Neuronal stem cell (in vitro differentiated cells): Measurements from ENCODE around the gene FOXP2.

Experiments
- DNase-seq: peaks from one replicate; pipeline ENCODE4 v3.0.0-alpha.2; 2013; ENCODE audit warnings: low spot score
- H2AFZ ChIP-seq: one replicate; pipeline ENCODE4 v1.6.1; 2013; ENCODE audit warnings: mild to moderate bottlenecking, low read length, inconsistent platforms
- H2AK5ac ChIP-seq: 2 replicates; pipeline ENCODE4 v1.6.1; 2013; ENCODE audit warnings: low read depth, mild to moderate bottlenecking, inconsistent platforms, low read length, moderate library complexity, mixed read lengths
- H2BK120ac ChIP-seq: 2 replicates; pipeline ENCODE4 v1.6.1; 2013; ENCODE audit warnings: low read depth, mild to moderate bottlenecking, inconsistent platforms, low read length, moderate library complexity, mixed read lengths
- H2BK12ac ChIP-seq: one replicate; pipeline ENCODE4 v1.6.1; 2013; ENCODE audit warnings: low read length, inconsistent platforms
- H2BK15ac ChIP-seq: 2 replicates; pipeline ENCODE4 v1.6.1; 2013; ENCODE audit warnings: mild to moderate bottlenecking, low read length, inconsistent platforms, mixed read lengths
- H2BK5ac ChIP-seq: one replicate; pipeline ENCODE4 v1.6.1; 2013; ENCODE audit warnings: inconsistent platforms, mild to moderate bottlenecking, low read length, moderate library complexity
- H3K14ac ChIP-seq: one replicate; pipeline ENCODE4 v1.6.1; 2013; ENCODE audit warnings: low read length, inconsistent platforms
- H3K18ac ChIP-seq: 2 replicates; pipeline ENCODE4 v1.6.1; 2013; ENCODE audit warnings: low read length, inconsistent platforms
- H3K23ac ChIP-seq: 2 replicates; pipeline ENCODE4 v1.6.1; 2013; ENCODE audit warnings: low read depth, mild to moderate bottlenecking, mixed read lengths, low read length, inconsistent platforms; ENCODE audit not compliant: poor library complexity
- H3K27ac ChIP-seq: replicated peaks from 3 replicates; pipeline ENCODE4 v1.5.1; 2013; ENCODE audit warnings: low read length, inconsistent platforms
- H3K27me3 ChIP-seq, 3 experiments: 2 replicates each; pipeline ENCODE4 v1.6.1; 2013; ENCODE audit warnings: low read length in 3 of 3, mild to moderate bottlenecking in 2 of 3, inconsistent platforms in 1 of 3, low read depth in 1 of 3, mixed read lengths in 1 of 3, moderate library complexity in 1 of 3; ENCODE audit not compliant: control insufficient read depth in 3 of 3, insufficient read depth in 3 of 3
- H3K36me3 ChIP-seq, 2 donors: replicated peaks in 1 of 2; 2 replicates each; pipeline ENCODE4 v1.6.1; 2013; ENCODE audit warnings: low read length in 2 of 2; ENCODE audit not compliant: control insufficient read depth in 2 of 2, insufficient read depth in 2 of 2
- H3K4ac ChIP-seq: 2 replicates; pipeline ENCODE4 v1.6.1; 2013; ENCODE audit warnings: inconsistent platforms, mild to moderate bottlenecking, low read length, moderate library complexity
- H3K4me1 ChIP-seq, 2 donors: 1 replicate in 1 of 2; 2 replicates in 1 of 2; pipeline ENCODE4 v1.6.1; 2013; ENCODE audit warnings: low read length in 2 of 2, low read depth in 1 of 2; ENCODE audit not compliant: control insufficient read depth in 2 of 2, insufficient read depth in 1 of 2
- H3K4me2 ChIP-seq: one replicate; pipeline ENCODE4 v1.6.1; 2013; ENCODE audit warnings: mild to moderate bottlenecking, low read length, inconsistent platforms; ENCODE audit not compliant: insufficient read depth, poor library complexity, severe bottlenecking
- H3K4me3 ChIP-seq, 2 donors: 2 replicates each; pipeline ENCODE4 v1.5.1; 2013; ENCODE audit warnings: low read length in 2 of 2, mild to moderate bottlenecking in 2 of 2, inconsistent platforms in 1 of 2, moderate library complexity in 1 of 2
- H3K79me1 ChIP-seq: one replicate; pipeline ENCODE4 v1.6.1; 2013; ENCODE audit warnings: low read depth, mild to moderate bottlenecking, inconsistent platforms, low read length, moderate library complexity
- H3K9ac ChIP-seq: one replicate; pipeline ENCODE4 v1.6.1; 2013; ENCODE audit warnings: mild to moderate bottlenecking, low read depth, low read length, inconsistent platforms; ENCODE audit not compliant: poor library complexity
- H3K9me3 ChIP-seq, 2 donors: replicated peaks in 1 of 2; 2 replicates each; pipeline versions ENCODE3 to v1.6.1; 2013; ENCODE audit warnings: low read length in 2 of 2, mild to moderate bottlenecking in 2 of 2, inconsistent platforms in 1 of 2, low read depth in 1 of 2, mixed read lengths in 1 of 2, moderate library complexity in 1 of 2; ENCODE audit not compliant: control insufficient read depth in 2 of 2, insufficient read depth in 1 of 2
- H4K8ac ChIP-seq: one replicate; pipeline ENCODE4 v1.6.1; 2013; ENCODE audit warnings: low read depth, mild to moderate bottlenecking, inconsistent platforms, low read length, moderate library complexity
- H4K91ac ChIP-seq: one replicate; pipeline ENCODE4 v1.6.1; 2013; ENCODE audit warnings: low read length, low read depth, mild to moderate bottlenecking, inconsistent platforms; ENCODE audit not compliant: poor library complexity
- WGBS, 2 donors: extraction: QIAGEN DNeasy Blood & Tissue Kit; methylation state at CpG; one replicate each; pipeline ENCODE4 v1.1.7; 2013; ENCODE audit warnings: missing lambda C conversion rate in 2 of 2, mixed read lengths in 1 of 2; ENCODE audit not compliant: insufficient read length in 2 of 2, insufficient replicate concordance in 1 of 2; ENCODE audit errors: extremely low coverage in 2 of 2; 5-methylcytosine and 5-hydroxymethylcytosine counted together

The FOXP2 gene

GRCh38 chr7:114660126-114660486 lies 245.5 kb downstream of the FOXP2 start:
- no peak overlapping the region for H2BK5ac ChIP-seq

GRCh38 chr7:114660753-114661152 lies 246.1 kb downstream of the FOXP2 start:
- Histone ChIP-seq H3K79me1 (no peaks in the 10 kb centered on the region), H3K36me3 (peaks cover 0 to 12% of the 10 kb centered on the region in 2 donors), H3K27ac (no peak overlapping the region), H2AK5ac (no peak overlapping the region), H4K8ac (no peak overlapping the region), H2BK12ac (no peak overlapping the region), H3K4me3 (no peak overlapping the region), H3K27me3 (no peaks in the 10 kb centered on the region), H3K4ac (no peak overlapping the region), H3K23ac (no peak overlapping the region), H3K18ac (no peak overlapping the region), H2BK15ac (no peak overlapping the region), H2AFZ (no peak overlapping the region), H3K4me2 (no peak overlapping the region), H2BK120ac (no peak overlapping the region), H2BK5ac (no peak overlapping the region), H3K4me1 (peaks cover 0 to 15% of the 10 kb centered on the region in 2 donors), H3K14ac (no peak overlapping the region), H4K91ac (no peak overlapping the region), H3K9me3 (no peaks in the 10 kb centered on the region), H3K9ac (no peak overlapping the region)
- DNase-seq = no peak
- no CpG with 5 or more reads among the region's 2 CpGs for WGBS, 2 donors

More at GRCh38 chr7:114660126-114660486, 245.5 kb downstream of the FOXP2 start:
- H4K91ac ChIP-seq = no peak overlapping the region
- no peaks in the 10 kb centered on the region for H3K79me1 ChIP-seq
- no CpG with 5 or more reads among the region's 1 CpG for WGBS, 2 donors
- no peak overlapping the region for H3K4me2 ChIP-seq
- H4K8ac ChIP-seq = no peak overlapping the region
- H3K27me3 ChIP-seq = no peaks in the 10 kb centered on the region
- no peak overlapping the region for H3K4ac ChIP-seq
- H3K4me1 ChIP-seq = peaks cover 0 to 15% of the 10 kb centered on the region in 2 donors
- no peak overlapping the region for H2BK12ac ChIP-seq
- peaks cover 0 to 18% of the 10 kb centered on the region in 2 donors for H3K36me3 ChIP-seq
- H3K27ac ChIP-seq = no peak overlapping the region
- no peak overlapping the region for H3K4me3 ChIP-seq
- no peaks in the 10 kb centered on the region for H3K9me3 ChIP-seq
- no peak for DNase-seq
- no peak overlapping the region for H2BK120ac ChIP-seq
- H2BK15ac ChIP-seq = no peak overlapping the region
- H3K14ac ChIP-seq = no peak overlapping the region
- no peak overlapping the region for H3K9ac ChIP-seq
- no peak overlapping the region for H3K23ac ChIP-seq
- no peak overlapping the region for H2AFZ ChIP-seq
- no peak overlapping the region for H2AK5ac ChIP-seq
- H3K18ac ChIP-seq = no peak overlapping the region

- H2BK120ac ChIP-seq = no peak overlapping the region
- H2AFZ ChIP-seq = no peak overlapping the region
- H3K18ac ChIP-seq = no peak overlapping the region
- H3K23ac ChIP-seq = no peak overlapping the region
- H3K27me3 ChIP-seq = no peaks in the 10 kb centered on the region
- H4K8ac ChIP-seq = no peak overlapping the region
- H3K79me1 ChIP-seq = no peaks in the 10 kb centered on the region
- H4K91ac ChIP-seq = no peak overlapping the region
- H2BK15ac ChIP-seq = no peak overlapping the region
- no peak overlapping the region for H3K27ac ChIP-seq
- no CpG with 5 or more reads among the region's 6 CpGs for WGBS, 2 donors
- H3K4me2 ChIP-seq = no peak overlapping the region
- no peak overlapping the region for H3K4me3 ChIP-seq
- peaks cover 0 to 7% of the 10 kb centered on the region in 2 donors for H3K36me3 ChIP-seq
- H2BK5ac ChIP-seq = no peak overlapping the region
- no peak overlapping the region for H2BK12ac ChIP-seq
- H3K9me3 ChIP-seq = no peaks in the 10 kb centered on the region
- no peak overlapping the region for H3K14ac ChIP-seq
- H2AK5ac ChIP-seq = no peak overlapping the region
- peaks cover 0 to 15% of the 10 kb centered on the region in 2 donors for H3K4me1 ChIP-seq
- no peak for DNase-seq
- H3K4ac ChIP-seq = no peak overlapping the region
- H3K9ac ChIP-seq = no peak overlapping the region
Observed at GRCh38 chr7:114662002-114662677, 247.5 kb downstream of the FOXP2 start.

- WGBS, 2 donors = no CpG with 5 or more reads among the region's 1 CpG
Observed at GRCh38 chr7:114663502-114663901, 248.9 kb downstream of the FOXP2 start.

More at GRCh38 chr7:114663502-114663901, 248.9 kb downstream of the FOXP2 start:
- no peaks in the 10 kb centered on the region for H3K27me3 ChIP-seq
- peaks cover 0 to 15% of the 10 kb centered on the region in 2 donors for H3K4me1 ChIP-seq
- H2BK120ac ChIP-seq = no peak overlapping the region
- no peak overlapping the region for H3K14ac ChIP-seq
- H3K36me3 ChIP-seq = peaks cover 0 to 7% of the 10 kb centered on the region in 2 donors
- no peak overlapping the region for H3K4me3 ChIP-seq
- no peak overlapping the region for H3K4ac ChIP-seq
- H3K9me3 ChIP-seq = no peaks in the 10 kb centered on the region
- H2AFZ ChIP-seq = no peak overlapping the region
- no peak overlapping the region for H3K27ac ChIP-seq
- H2AK5ac ChIP-seq = no peak overlapping the region
- H4K91ac ChIP-seq = no peak overlapping the region
- no peaks in the 10 kb centered on the region for H3K79me1 ChIP-seq
- no peak overlapping the region for H2BK12ac ChIP-seq
- no peak overlapping the region for H4K8ac ChIP-seq
- no peak overlapping the region for H2BK5ac ChIP-seq
- H3K18ac ChIP-seq = no peak overlapping the region
- H3K23ac ChIP-seq = no peak overlapping the region
- peak; percentile 14 for DNase-seq
- H3K4me2 ChIP-seq = no peak overlapping the region
- no peak overlapping the region for H3K9ac ChIP-seq
- H2BK15ac ChIP-seq = no peak overlapping the region
